Body of pancreas (tissue), 4 donors: Measurements from ENCODE around the gene DYNLT2. TPM values are rescaled to one million over a fixed set of nuclear protein-coding genes. Genes with fewer than 3 reads are reported as not detected.
A peak's percentile ranks its signal among the peaks of the same experiment; 100 is the strongest.

Source experiments
- ATAC-seq: fragments of 150-250 bp; one replicate; pipeline ENCODE4 v1.9.1; 2016
- DNase-seq, 4 donors: peaks; one replicate each; pipeline ENCODE4 v3.0.0-alpha.2; 2019
- H3K27ac ChIP-seq, 4 donors: fragments of 200-600 bp; sonication (generic); 1 replicate in 3 of 4; 2 replicates in 1 of 4; pipeline versions ENCODE4 v1.5.1 to v1.6.1; 2016 to 2019; ENCODE audit warnings: mild to moderate bottlenecking in 1 of 4, mixed read lengths in 1 of 4, moderate library complexity in 1 of 4
- H3K27me3 ChIP-seq, 2 donors: fragments of 200-600 bp; sonication (generic); one replicate each; pipeline ENCODE4 v1.6.0; 2016; ENCODE audit warnings: mild to moderate bottlenecking in 1 of 2
- H3K36me3 ChIP-seq, 2 donors: fragments of 200-600 bp; sonication (generic); replicated peaks in 1 of 2; 2 replicates each; pipeline ENCODE4 v1.5.1; 2016; ENCODE audit warnings: low read depth in 2 of 2; ENCODE audit not compliant: insufficient read depth in 1 of 2
- H3K4me1 ChIP-seq: fragments of 200-600 bp; sonication (generic); one replicate; pipeline ENCODE4 v1.6.0; 2016
- H3K4me3 ChIP-seq, 2 donors: fragments of 200-600 bp; sonication (generic); 1 replicate in 1 of 2; 2 replicates in 1 of 2; pipeline ENCODE4 v1.5.1; 2016 to 2019
- H3K9me3 ChIP-seq, 3 donors: fragments of 200-600 bp; sonication (generic); 1 replicate in 2 of 3; 2 replicates in 1 of 3; pipeline ENCODE4 v1.5.1; 2016
- POLR2A ChIP-seq, 3 donors: fragments of 450-650 bp; IDR thresholded peaks; one replicate each; pipeline ENCODE4 v1.6.1; 2016; ENCODE audit warnings: antibody characterized with exemption in 3 of 3, mild to moderate bottlenecking in 2 of 3
- WGBS, 2 donors: methylation state at CpG; one replicate each; pipeline ENCODE4 v1.1.5; 2017; 5-methylcytosine and 5-hydroxymethylcytosine counted together
- intact Hi-C: fragments of 100-400 bp; cut with DNase I; formaldehyde crosslinking; loops from one replicate; pipeline ENCODE4 v1.15.1; 2023
- total RNA-seq, 2 donors: library from RNA; depleted of rRNA; stranded (reverse); fragments of >200 nt; gene quantifications; one replicate each; pipeline ENCODE4 v1.1.0, GENCODE V29; 2016
- TF ChIP-seq, protein P1 (sequence below), 7 experiments: fragments of 450-650 bp in 4 of 7; fragments of 200-600 bp in 3 of 7; sonication (generic) in 3 of 7; IDR thresholded peaks; one replicate each; pipeline ENCODE4 v1.5.1; 2016 to 2019; ENCODE audit warnings: antibody characterized with exemption in 7 of 7

Gene DYNLT2
- total RNA-seq, 2 donors from 2014 or later = 1.3 to 3.6 TPM

DNA sequence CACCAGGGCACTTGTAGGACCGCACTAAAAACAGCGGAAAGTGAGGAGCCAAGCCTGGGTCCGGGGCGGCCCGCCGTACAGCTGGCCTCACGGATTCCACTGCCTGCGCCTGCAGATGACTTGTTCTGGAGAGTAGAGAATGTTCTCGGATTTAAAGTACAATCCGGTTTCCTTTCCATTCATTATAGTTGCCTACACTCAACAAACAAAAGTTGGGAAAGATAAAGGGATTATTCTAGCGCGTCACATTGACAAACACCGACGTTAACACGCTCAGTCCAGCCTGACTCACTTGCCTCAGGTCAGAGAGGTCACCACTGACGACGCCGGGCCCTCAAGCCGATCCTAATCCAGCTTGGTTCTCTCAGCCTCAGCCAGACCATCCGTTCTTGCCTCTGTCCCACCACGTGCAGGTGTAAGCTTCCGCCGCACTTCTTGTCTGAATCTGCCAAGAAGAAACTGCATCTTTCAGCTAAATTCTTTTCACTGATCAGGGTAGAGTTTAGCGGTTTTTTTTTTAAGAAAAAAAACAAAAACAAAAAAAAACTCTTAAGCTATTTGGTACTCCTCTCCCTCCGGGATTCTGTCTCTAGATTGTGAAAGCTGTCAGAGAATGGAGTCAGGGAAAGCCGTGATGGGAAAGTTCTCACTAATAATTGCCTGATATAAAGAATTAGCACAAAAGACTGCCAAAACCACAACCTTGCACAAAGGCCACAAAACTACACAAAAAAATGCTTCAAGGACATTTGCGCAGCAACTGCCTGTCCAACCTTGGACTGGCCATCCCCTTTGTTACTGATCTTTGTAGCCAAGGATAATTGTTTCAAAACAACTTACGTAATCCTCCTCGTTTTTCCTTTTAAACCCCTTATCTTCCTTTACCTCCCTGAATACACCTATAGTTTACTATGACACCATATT lies 26.0 kb downstream of the DYNLT2 start:
- peak; percentile 50 to 64 (median 56) for DNase-seq
- intact Hi-C loops = no loop called here
- peak overlapping the region; percentile 66 to 72 for H3K4me3 ChIP-seq

DNA sequence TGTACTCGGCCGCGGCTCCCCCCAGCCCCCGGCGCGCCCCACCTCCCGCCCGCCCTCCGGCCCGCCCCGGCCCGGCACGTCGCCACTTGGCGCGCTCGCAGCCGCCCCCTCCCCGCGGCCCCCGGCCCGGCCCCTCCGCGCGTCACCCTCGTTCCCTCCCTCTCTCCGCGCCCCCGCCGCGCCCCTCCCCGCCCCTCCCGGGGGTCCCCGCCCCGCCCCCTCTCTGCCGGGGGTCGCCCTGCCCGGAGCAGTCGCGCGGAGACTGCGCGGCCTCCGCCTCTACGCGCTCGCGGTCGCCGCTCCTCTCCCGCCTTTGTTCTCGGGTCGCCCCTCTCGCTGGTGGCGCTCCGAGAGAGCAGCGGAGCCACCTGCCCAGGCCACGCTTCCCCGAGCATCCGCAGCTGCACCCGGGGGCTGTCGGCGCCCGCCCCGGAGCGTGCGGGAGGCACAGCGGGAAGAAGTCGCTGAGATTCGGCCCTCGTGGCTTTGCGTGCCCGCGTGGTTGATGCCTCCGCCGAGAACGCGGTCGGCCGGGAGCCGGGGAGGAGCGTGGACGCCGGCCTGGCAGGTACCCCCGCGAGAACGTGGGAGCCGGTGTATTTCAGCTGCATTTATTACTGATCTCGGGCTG lies 26.8 kb downstream of the DYNLT2 start, which contains the start of gene PHF10:
TSS of gene PHF10 (minus strand) at position 7 of the 631 bp plus-strand sequence. CDS start 569 bp downstream, outside the sequence.
- TF ChIP-seq POLR2A (IDR thresholded peaks at IDR 0.05) = peak in 2 of 3 donors; percentile 46 to 61
- TF ChIP-seq, protein P1, sequence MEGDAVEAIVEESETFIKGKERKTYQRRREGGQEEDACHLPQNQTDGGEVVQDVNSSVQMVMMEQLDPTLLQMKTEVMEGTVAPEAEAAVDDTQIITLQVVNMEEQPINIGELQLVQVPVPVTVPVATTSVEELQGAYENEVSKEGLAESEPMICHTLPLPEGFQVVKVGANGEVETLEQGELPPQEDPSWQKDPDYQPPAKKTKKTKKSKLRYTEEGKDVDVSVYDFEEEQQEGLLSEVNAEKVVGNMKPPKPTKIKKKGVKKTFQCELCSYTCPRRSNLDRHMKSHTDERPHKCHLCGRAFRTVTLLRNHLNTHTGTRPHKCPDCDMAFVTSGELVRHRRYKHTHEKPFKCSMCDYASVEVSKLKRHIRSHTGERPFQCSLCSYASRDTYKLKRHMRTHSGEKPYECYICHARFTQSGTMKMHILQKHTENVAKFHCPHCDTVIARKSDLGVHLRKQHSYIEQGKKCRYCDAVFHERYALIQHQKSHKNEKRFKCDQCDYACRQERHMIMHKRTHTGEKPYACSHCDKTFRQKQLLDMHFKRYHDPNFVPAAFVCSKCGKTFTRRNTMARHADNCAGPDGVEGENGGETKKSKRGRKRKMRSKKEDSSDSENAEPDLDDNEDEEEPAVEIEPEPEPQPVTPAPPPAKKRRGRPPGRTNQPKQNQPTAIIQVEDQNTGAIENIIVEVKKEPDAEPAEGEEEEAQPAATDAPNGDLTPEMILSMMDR (IDR thresholded peaks at IDR 0.05) = no peak
- Histone ChIP-seq H3K27ac (peak within 1 kb of the TSS; percentile 91 to 96 (median 93)), H3K36me3 (no peaks in the 10 kb centered on the region), H3K27me3 (no peaks in the 10 kb centered on the region), H3K4me3 (peak within 1 kb of the TSS; percentile 66 to 72), H3K9me3 (no peaks in the 10 kb centered on the region), H3K4me1 (peaks cover 18% of the 10 kb centered on the region)
- intact Hi-C loops = no loop called here
- DNase-seq (peak; percentile 44 to 67 (median 56)), ATAC-seq (peak; percentile 74)
- WGBS, 2 donors = 0 to 1% methylated on average over 28 to 37 of the region's 89 CpGs

More for the DNA sequence above, 26.0 kb downstream of the DYNLT2 start:
- H3K27ac ChIP-seq = peak overlapping the region; percentile 91 to 95 (median 93)
- no peaks in the 10 kb centered on the region for H3K36me3 ChIP-seq
- no peaks in the 10 kb centered on the region for H3K27me3 ChIP-seq
- H3K4me1 ChIP-seq = peaks cover 18% of the 10 kb centered on the region
- 16 to 23% methylated on average over 29 of the region's 29 CpGs for WGBS, 2 donors
- peak; percentile 30 for ATAC-seq
- TF ChIP-seq, protein P1 (IDR thresholded peaks at IDR 0.05) = no peak
- peak in 2 of 3 donors; percentile 43 to 50 for TF ChIP-seq POLR2A (IDR thresholded peaks at IDR 0.05)
- no peaks in the 10 kb centered on the region for H3K9me3 ChIP-seq

DNA sequence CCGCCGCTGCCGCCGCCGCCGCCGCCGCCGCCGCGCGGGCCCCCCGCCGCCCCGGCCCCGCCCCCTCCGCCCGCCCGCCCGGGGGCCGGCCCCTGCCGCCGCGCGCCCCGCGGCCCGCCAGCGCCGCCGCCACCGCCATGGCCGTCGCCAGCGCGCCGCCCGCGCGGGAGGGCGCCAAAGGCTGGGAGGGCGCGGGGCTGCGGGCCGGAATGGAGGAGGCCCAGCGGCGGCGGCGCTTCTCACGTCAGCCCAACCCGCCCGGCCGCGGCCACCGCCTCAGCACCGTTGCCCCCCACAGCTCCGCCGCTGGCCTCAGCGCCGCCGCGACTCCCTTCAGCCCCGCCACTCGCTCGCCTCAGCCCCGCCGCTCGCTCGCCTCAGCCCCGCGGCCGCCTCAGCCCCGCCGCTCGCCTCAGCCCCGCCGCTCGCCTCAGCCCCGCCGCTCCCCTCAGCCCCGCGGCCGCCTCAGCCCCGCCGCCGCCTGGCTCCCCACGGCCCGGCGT lies 27.3 kb downstream of the DYNLT2 start:
- Histone ChIP-seq H3K4me3 (no peak overlapping the region), H3K36me3 (no peaks in the 10 kb centered on the region), H3K27me3 (no peaks in the 10 kb centered on the region), H3K9me3 (no peaks in the 10 kb centered on the region), H3K27ac (peak overlapping the region; percentile 91 to 95 (median 93)), H3K4me1 (peaks cover 18% of the 10 kb centered on the region)
- ATAC-seq (peak; percentile 56), DNase-seq (peak in 3 of 4 donors; percentile 25 to 56 (median 32))
- no peak for TF ChIP-seq POLR2A (IDR thresholded peaks at IDR 0.05)
- TF ChIP-seq, protein P1 (IDR thresholded peaks at IDR 0.05) = no peak
- WGBS, 2 donors = 0 to 1% methylated on average over 3 to 14 of the region's 89 CpGs
- intact Hi-C loops = no loop called here

- H3K27ac ChIP-seq = peak overlapping the region; percentile 75 to 96 (median 88)
- ATAC-seq (peak; percentile 52), DNase-seq (peak; percentile 80 to 89 (median 82))
- H3K4me3 ChIP-seq = peak overlapping the region; percentile 6 to 30
- 0 to 1% methylated on average over 25 to 70 of the region's 70 CpGs for WGBS, 2 donors
- no peaks in the 10 kb centered on the region for H3K36me3 ChIP-seq
- H3K9me3 ChIP-seq = no peaks in the 10 kb centered on the region
- H3K4me1 ChIP-seq = peaks cover 18% of the 10 kb centered on the region
- H3K27me3 ChIP-seq = no peaks in the 10 kb centered on the region
- intact Hi-C loops = no loop called here
- TF ChIP-seq, protein P1 (IDR thresholded peaks at IDR 0.05) = peak in 1 of 7 experiments; percentile 5
- peak in 2 of 3 donors; percentile 43 to 53 for TF ChIP-seq POLR2A (IDR thresholded peaks at IDR 0.05)
Measured at GRCh38 chr6:169723200-169723909, 28.0 kb downstream of the DYNLT2 start.
